ENCODE data around the gene RBMXL3. TPM values are rescaled to one million over a fixed set of nuclear protein-coding genes. Genes with fewer than 3 reads are reported as not detected.
"Not testable (repeated sequence)": the region's sequence is repeated elsewhere in the genome, so short reads cannot be mapped to it uniquely, and the experiment has no call there.

Gene RBMXL3
- total RNA-seq, 2 experiments from 2014 or later = not detected

- no peaks in the 10 kb centered on the region for H3K9me3 Mint-ChIP-seq
- H3K36me3 Mint-ChIP-seq = no peaks in the 10 kb centered on the region
- H3K27me3 Mint-ChIP-seq = no peaks in the 10 kb centered on the region
- no peaks in the 10 kb centered on the region for H3K4me1 Mint-ChIP-seq
- no peak for DNase-seq
- no peak overlapping the region for H3K4me3 Mint-ChIP-seq
- H3K27ac Mint-ChIP-seq = no peak overlapping the region
Observed at GRCh38 chrX:115214605-115215004, 25.4 kb downstream of the RBMXL3 start.

DNA sequence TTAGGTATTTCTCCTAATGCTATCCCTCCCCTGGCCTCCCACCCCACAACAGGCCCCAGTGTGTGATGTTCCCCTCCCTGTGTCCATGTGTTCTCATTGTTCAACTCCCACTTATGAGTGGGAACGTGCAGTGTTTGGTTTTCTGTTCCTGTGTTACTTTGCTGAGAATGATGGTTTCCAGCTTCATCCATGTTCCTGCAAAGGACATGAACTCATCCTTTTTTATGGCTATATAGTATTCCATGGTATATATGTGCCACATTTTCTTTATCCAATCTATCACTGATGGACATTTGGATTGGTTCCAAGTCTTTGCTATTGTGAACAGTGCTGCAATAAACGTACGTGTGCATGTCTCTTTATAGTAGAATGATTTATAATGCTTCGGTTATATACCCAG is 28.1 kb downstream of the RBMXL3 start:
- not testable (repeated sequence) for H3K4me3 Mint-ChIP-seq, H3K27ac Mint-ChIP-seq, H3K36me3 Mint-ChIP-seq, DNase-seq, H3K4me1 Mint-ChIP-seq, H3K9me3 Mint-ChIP-seq, H3K27me3 Mint-ChIP-seq

GRCh38 chrX:115226929-115227328 is 37.7 kb downstream of the RBMXL3 start:
- peaks cover 7% of the 10 kb centered on the region for H3K27me3 Mint-ChIP-seq
- no peaks in the 10 kb centered on the region for H3K4me1 Mint-ChIP-seq
- no peak for DNase-seq
- no peaks in the 10 kb centered on the region for H3K36me3 Mint-ChIP-seq
- no peak overlapping the region for H3K4me3 Mint-ChIP-seq
- H3K27ac Mint-ChIP-seq = no peak overlapping the region
- H3K9me3 Mint-ChIP-seq = no peaks in the 10 kb centered on the region

DNA sequence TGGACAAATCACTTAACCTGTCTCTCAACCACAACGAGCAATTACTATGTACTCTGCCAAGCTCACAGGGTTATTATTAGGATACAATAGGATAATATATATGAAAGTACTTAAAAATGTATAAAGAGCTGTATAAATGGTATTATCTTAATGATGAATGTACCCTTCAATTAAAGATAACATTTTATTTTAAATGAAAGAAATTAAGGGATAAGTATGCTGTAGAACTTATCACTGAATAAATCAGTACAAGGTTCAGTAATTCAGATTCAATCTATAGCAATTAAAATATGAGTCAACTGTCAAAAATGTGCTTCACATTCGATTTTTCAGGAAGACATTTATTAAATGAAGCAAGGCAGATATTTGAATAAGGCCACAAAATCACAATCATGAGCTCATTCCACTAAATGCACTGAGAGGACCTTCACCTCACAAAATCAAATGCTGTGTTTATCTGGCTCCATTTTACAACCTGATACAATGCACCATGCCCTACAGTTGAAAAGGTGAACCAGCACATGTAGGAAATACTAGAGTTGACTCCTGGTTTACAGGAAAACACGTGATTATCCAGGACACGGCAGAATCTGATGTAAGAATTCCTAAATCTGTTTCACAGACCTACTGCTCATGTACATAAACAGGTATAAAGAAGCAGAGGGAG is 40.3 kb downstream of the RBMXL3 start:
- Mint-ChIP-seq H3K4me1 (no peaks in the 10 kb centered on the region), H3K27ac (no peak overlapping the region), H3K9me3 (no peaks in the 10 kb centered on the region), H3K36me3 (no peaks in the 10 kb centered on the region), H3K27me3 (peaks cover 23% of the 10 kb centered on the region), H3K4me3 (no peak overlapping the region)
- no peak for DNase-seq

GRCh38 chrX:115232933-115233496 is 43.8 kb downstream of the RBMXL3 start:
- DNase-seq = no peak
- Mint-ChIP-seq H3K4me3 (peak overlapping the region; percentile 7), H3K27ac (no peak overlapping the region), H3K36me3 (no peaks in the 10 kb centered on the region), H3K9me3 (no peaks in the 10 kb centered on the region), H3K4me1 (no peaks in the 10 kb centered on the region), H3K27me3 (peaks cover 30% of the 10 kb centered on the region)

- Mint-ChIP-seq H3K36me3 (no peaks in the 10 kb centered on the region), H3K27ac (no peak within 1 kb of the TSS), H3K9me3 (no peaks in the 10 kb centered on the region), H3K4me1 (no peaks in the 10 kb centered on the region), H3K27me3 (peaks cover 30% of the 10 kb centered on the region), H3K4me3 (peak within 1 kb of the TSS; percentile 7)
- no peak for DNase-seq
Observed at GRCh38 chrX:115233497-115234455, 44.6 kb downstream of the RBMXL3 start, which contains the start of gene LRCH2. Gene LRCH2, minus strand, starts transcription at chrX:115234096. Its CDS starts 55 bp downstream, at chrX:115234041.

- H3K4me1 Mint-ChIP-seq = no peaks in the 10 kb centered on the region
- no peak overlapping the region for H3K27ac Mint-ChIP-seq
- no peak overlapping the region for H3K4me3 Mint-ChIP-seq
- no peak for DNase-seq
- H3K27me3 Mint-ChIP-seq = peaks cover 30% of the 10 kb centered on the region
- no peaks in the 10 kb centered on the region for H3K9me3 Mint-ChIP-seq
- H3K36me3 Mint-ChIP-seq = no peaks in the 10 kb centered on the region
Observed at GRCh38 chrX:115234461-115234860, 45.3 kb downstream of the RBMXL3 start.

- Mint-ChIP-seq H3K27me3 (peaks cover 27% of the 10 kb centered on the region), H3K27ac (no peak overlapping the region), H3K4me1 (no peaks in the 10 kb centered on the region), H3K36me3 (no peaks in the 10 kb centered on the region), H3K4me3 (no peak overlapping the region), H3K9me3 (no peaks in the 10 kb centered on the region)
- no peak for DNase-seq
Observed at GRCh38 chrX:115236560-115236959, 47.4 kb downstream of the RBMXL3 start.

GRCh38 chrX:115237056-115237455 is 47.8 kb downstream of the RBMXL3 start:
- no peaks in the 10 kb centered on the region for H3K9me3 Mint-ChIP-seq
- DNase-seq = no peak
- no peak overlapping the region for H3K4me3 Mint-ChIP-seq
- H3K27ac Mint-ChIP-seq = no peak overlapping the region
- H3K27me3 Mint-ChIP-seq = peaks cover 22% of the 10 kb centered on the region
- H3K36me3 Mint-ChIP-seq = no peaks in the 10 kb centered on the region
- no peaks in the 10 kb centered on the region for H3K4me1 Mint-ChIP-seq

Other genes starting within 250 kb of the RBMXL3 start
- gene IL13RA2, start 171.8 kb upstream of the RBMXL3 start, total RNA-seq = not detected
- not detected for gene LRCH2, start 44.7 kb downstream of the RBMXL3 start, total RNA-seq
- not detected for gene LUZP4, start 100.3 kb downstream of the RBMXL3 start, total RNA-seq